ENCODE measurements around the gene APPL1. TPM values are rescaled to one million over a fixed set of nuclear protein-coding genes. Genes with fewer than 3 reads are reported as not detected.
A peak's percentile ranks its signal among the peaks of the same experiment; 100 is the strongest.

Gene APPL1, protein sequence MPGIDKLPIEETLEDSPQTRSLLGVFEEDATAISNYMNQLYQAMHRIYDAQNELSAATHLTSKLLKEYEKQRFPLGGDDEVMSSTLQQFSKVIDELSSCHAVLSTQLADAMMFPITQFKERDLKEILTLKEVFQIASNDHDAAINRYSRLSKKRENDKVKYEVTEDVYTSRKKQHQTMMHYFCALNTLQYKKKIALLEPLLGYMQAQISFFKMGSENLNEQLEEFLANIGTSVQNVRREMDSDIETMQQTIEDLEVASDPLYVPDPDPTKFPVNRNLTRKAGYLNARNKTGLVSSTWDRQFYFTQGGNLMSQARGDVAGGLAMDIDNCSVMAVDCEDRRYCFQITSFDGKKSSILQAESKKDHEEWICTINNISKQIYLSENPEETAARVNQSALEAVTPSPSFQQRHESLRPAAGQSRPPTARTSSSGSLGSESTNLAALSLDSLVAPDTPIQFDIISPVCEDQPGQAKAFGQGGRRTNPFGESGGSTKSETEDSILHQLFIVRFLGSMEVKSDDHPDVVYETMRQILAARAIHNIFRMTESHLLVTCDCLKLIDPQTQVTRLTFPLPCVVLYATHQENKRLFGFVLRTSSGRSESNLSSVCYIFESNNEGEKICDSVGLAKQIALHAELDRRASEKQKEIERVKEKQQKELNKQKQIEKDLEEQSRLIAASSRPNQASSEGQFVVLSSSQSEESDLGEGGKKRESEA
- 24.4 and 29.3 TPM in 2 replicates for total RNA-seq (2014; rRNA removed; shearing (Covaris generic); ENCODE audit: low replicate concordance)

DNA sequence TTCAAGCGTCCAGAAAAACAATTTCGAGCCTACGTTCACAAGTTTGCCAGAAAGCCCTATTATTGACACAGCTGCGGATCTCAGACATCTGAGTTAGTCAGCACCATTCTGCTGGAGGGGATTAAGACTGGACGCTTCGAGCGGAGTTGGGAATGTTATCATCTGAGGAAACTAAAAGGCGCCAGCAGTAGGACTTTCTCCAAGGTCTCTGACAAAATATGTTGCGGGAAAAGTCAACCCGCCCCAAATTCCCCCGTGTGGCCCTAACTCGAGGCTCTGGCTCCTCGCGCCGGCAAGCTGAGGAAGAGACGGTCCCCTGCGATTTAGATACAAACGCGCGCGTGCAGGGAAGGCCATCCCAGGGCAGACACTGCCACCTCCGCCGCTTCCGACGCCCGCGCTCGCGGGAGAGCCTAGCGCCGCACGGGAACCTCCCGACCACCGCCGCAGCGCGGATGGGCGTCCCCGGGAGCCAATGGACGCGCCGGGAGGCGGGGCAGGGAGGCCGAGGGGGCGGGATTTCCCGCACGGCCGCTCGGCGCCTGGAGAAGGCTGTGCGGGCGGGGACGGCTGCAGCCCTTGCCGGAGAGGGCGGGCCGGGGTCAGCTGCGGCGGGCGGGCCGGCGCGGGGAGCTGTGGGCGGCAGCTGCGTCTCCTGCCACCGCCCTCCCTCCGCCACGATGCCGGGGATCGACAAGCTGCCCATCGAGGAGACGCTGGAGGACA is at the start of gene APPL1:
APPL1 (plus strand) TSS at position 526 of the 726 bp plus-strand sequence; CDS start at position 681, 155 bp downstream.
- in situ Hi-C loops (cut with HindIII; ENCODE audit: low pct_unique_long_range_greater_than_20kb, low sequenced_read_pairs): no loop called here
- peak; percentile 88 for DNase-seq (ENCODE audit: low read depth)

- peak; percentile 6 for DNase-seq (ENCODE audit: low read depth)
- in situ Hi-C loops (cut with HindIII; ENCODE audit: low pct_unique_long_range_greater_than_20kb, low sequenced_read_pairs): no loop called here
These were observed 47.7 kb upstream of the APPL1 start for GRCh38 chr3:57179580-57180410.

- in situ Hi-C loops (cut with HindIII; ENCODE audit: low pct_unique_long_range_greater_than_20kb, low sequenced_read_pairs): no loop called here
These were observed 43.0 kb upstream of the APPL1 start for GRCh38 chr3:57184526-57184925.

DNA sequence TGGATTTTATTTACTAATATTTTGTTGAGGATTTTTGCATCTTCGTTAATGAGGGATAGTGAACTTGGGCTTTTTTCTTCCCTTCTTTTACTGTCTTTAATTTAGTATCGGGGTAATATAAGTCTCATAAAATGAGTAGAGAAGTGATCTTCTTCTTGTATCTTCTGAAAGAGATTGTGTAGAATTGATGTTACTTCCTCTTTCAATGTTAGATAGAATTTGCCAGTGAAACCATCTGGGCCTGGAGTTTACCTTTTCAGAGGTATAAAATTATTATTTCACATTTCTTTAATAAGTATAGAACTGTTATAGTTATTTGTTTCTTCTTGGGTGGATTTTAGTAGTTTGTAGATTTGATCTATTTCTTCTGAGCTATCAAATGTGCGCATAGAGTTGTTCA is 35.5 kb upstream of the APPL1 start:
- no peak for DNase-seq (ENCODE audit: low read depth)
- in situ Hi-C loops (cut with HindIII; ENCODE audit: low pct_unique_long_range_greater_than_20kb, low sequenced_read_pairs): no loop called here

More at GRCh38 chr3:57184526-57184925, 43.0 kb upstream of the APPL1 start:
- DNase-seq (ENCODE audit: low read depth): no peak

- in situ Hi-C loops (cut with HindIII; ENCODE audit: low pct_unique_long_range_greater_than_20kb, low sequenced_read_pairs): no loop called here
- DNase-seq (ENCODE audit: low read depth): no peak
These were observed 32.9 kb upstream of the APPL1 start for GRCh38 chr3:57194641-57195040.

- in situ Hi-C loops (cut with HindIII; ENCODE audit: low pct_unique_long_range_greater_than_20kb, low sequenced_read_pairs): no loop called here
- no peak for DNase-seq (ENCODE audit: low read depth)
These were observed 27.6 kb upstream of the APPL1 start, which contains the start of gene HESX1 for GRCh38 chr3:57199895-57200297. Gene HESX1, minus strand, starts transcription at chr3:57199978. Its CDS starts 60 bp downstream, at chr3:57199918.

- in situ Hi-C loops (cut with HindIII; ENCODE audit: low pct_unique_long_range_greater_than_20kb, low sequenced_read_pairs): no loop called here
- DNase-seq (ENCODE audit: low read depth): no peak
These were observed 21.1 kb upstream of the APPL1 start for GRCh38 chr3:57206423-57206822.

GRCh38 chr3:57221883-57222282 is 5.6 kb upstream of the APPL1 start:
- in situ Hi-C loops (cut with HindIII; ENCODE audit: low pct_unique_long_range_greater_than_20kb, low sequenced_read_pairs): no loop called here
- peak; percentile 2 for DNase-seq (ENCODE audit: low read depth)

- no peak for DNase-seq (ENCODE audit: low read depth)
- in situ Hi-C loops (cut with HindIII; ENCODE audit: low pct_unique_long_range_greater_than_20kb, low sequenced_read_pairs): no loop called here
These were observed 2.7 kb upstream of the APPL1 start for GRCh38 chr3:57224856-57225255.

- DNase-seq (ENCODE audit: low read depth): no peak
- in situ Hi-C loops (cut with HindIII; ENCODE audit: low pct_unique_long_range_greater_than_20kb, low sequenced_read_pairs): no loop called here
These were observed 1.4 kb upstream of the APPL1 start for GRCh38 chr3:57226176-57226575.

- peak; percentile 33 for DNase-seq (ENCODE audit: low read depth)
- in situ Hi-C loops (cut with HindIII; ENCODE audit: low pct_unique_long_range_greater_than_20kb, low sequenced_read_pairs): no loop called here
These were observed 612 bp downstream of the APPL1 start for GRCh38 chr3:57227930-57228751.

GRCh38 chr3:57230006-57230405 is 2.5 kb downstream of the APPL1 start:
- DNase-seq (ENCODE audit: low read depth): no peak
- in situ Hi-C loops (cut with HindIII; ENCODE audit: low pct_unique_long_range_greater_than_20kb, low sequenced_read_pairs): no loop called here

DNA sequence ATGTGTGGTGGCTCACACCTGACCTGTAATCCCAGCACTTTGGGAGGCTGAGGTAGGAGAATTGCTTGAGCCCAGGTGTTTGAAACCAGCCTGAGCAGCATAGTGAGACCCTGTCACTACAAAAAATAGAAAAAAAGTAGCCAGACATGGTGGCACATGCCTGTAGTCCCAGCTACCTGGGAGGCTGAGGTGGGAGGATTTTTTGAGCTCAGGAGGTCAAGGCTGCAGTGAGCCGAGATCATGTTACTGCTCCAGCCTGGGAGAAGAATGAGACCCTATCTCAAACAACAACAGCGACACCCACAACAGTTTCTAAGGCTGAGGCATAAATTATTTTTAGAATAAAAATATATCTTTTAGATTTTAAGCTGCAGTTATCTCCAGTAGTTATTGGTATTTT is 6.3 kb downstream of the APPL1 start:
- in situ Hi-C loops (cut with HindIII; ENCODE audit: low pct_unique_long_range_greater_than_20kb, low sequenced_read_pairs): no loop called here
- DNase-seq (ENCODE audit: low read depth): no peak

DNA sequence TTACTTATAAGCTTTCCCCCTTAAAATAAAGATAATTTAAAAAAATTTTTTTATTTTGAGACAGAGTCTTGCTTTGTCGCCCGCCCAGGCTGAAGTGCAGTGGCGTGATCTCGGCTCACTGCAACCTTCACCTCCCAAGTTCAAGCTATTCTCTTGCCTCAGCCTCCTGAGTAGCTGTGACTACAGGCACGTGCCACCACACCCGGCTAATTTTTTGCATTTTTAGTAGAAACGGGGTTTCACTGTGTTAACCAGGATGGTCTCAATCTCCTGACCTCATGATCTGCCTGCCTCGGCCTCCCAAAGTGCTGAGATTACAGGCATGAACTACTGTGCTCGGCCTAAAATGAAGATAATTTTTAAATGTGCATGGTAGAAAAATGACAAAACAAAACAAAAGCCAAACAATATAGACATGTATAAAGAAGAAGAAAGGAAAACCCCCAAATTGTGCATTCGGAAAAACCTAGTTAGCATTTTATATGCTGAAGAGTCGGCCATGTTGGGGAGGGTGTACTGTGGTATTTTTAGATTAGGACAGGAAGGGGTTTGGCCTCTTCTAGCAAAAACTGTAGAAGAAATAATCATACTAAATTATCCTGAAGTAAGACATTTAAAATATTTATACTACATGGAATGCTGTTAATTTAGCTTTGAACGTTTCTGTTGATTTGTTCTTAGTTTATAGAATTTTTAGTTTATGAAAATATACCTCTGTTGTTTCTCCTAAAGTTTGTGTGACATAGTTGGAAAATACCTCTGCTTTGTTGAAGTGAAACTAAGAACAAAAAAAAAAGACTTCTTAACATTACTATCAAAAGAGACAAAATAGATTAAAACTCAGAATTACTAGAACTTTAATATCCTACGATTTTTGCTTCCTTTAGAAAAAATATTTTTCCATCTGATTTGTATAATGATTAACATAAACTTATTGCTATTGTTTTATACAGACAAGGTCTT is 7.4 kb downstream of the APPL1 start:
- in situ Hi-C loops (cut with HindIII; ENCODE audit: low pct_unique_long_range_greater_than_20kb, low sequenced_read_pairs): no loop called here
- no peak for DNase-seq (ENCODE audit: low read depth)

DNA sequence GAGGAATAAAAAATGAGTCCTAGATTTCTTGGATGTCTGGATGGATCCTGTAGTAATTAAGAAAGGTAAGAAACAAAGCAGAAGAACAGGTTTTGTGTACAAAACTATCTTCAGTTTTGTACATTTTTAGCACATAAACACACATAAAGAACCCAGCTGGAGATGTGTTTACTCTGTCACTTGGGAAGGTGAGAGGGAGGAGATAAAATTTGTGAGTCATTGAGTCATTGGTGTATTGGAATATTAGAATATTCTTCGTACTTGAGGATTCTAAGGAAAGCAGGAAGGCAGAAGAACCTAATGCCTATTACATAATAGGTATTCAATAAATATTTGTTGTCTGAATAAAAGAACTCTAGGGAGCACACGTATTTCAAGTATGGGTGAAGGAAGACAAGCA is 17.4 kb downstream of the APPL1 start:
- DNase-seq (ENCODE audit: low read depth): no peak
- in situ Hi-C loops (cut with HindIII; ENCODE audit: low pct_unique_long_range_greater_than_20kb, low sequenced_read_pairs): no loop called here

DNA sequence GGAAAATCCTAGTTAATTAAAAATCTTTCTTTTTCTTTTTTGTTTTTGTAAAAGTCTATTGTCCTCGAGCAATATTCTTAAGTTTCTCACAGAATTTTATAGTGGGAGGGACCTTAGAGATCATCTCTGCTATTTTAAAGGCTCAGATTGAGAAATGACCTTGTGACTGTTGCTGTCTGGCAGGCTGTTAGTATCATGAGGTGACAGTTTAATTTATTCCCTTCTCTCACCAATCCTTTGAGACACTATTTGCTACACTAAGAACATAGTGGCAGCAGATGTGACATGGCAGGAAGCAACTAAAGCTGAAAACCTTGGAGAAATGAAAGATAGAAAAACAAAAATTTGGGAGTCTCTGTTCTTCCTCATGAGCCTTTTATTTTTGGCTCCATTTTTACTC is 24.9 kb downstream of the APPL1 start:
- in situ Hi-C loops (cut with HindIII; ENCODE audit: low pct_unique_long_range_greater_than_20kb, low sequenced_read_pairs): no loop called here
- no peak for DNase-seq (ENCODE audit: low read depth)
